GM18498 (cell line): ENCODE results near the gene NEBL.
"Not testable (repeated sequence)": the region's sequence is repeated elsewhere in the genome, so short reads cannot be mapped to it uniquely, and the experiment has no call there.

Source experiments
- ATAC-seq: cut with Tn5 transposase; IDR thresholded peaks from one replicate; pipeline ENCODE4 v1.9.1; 2021; ENCODE audit warnings: mild to moderate bottlenecking, moderate library complexity; ENCODE audit not compliant: unreplicated experiment

The NEBL gene, protein sequence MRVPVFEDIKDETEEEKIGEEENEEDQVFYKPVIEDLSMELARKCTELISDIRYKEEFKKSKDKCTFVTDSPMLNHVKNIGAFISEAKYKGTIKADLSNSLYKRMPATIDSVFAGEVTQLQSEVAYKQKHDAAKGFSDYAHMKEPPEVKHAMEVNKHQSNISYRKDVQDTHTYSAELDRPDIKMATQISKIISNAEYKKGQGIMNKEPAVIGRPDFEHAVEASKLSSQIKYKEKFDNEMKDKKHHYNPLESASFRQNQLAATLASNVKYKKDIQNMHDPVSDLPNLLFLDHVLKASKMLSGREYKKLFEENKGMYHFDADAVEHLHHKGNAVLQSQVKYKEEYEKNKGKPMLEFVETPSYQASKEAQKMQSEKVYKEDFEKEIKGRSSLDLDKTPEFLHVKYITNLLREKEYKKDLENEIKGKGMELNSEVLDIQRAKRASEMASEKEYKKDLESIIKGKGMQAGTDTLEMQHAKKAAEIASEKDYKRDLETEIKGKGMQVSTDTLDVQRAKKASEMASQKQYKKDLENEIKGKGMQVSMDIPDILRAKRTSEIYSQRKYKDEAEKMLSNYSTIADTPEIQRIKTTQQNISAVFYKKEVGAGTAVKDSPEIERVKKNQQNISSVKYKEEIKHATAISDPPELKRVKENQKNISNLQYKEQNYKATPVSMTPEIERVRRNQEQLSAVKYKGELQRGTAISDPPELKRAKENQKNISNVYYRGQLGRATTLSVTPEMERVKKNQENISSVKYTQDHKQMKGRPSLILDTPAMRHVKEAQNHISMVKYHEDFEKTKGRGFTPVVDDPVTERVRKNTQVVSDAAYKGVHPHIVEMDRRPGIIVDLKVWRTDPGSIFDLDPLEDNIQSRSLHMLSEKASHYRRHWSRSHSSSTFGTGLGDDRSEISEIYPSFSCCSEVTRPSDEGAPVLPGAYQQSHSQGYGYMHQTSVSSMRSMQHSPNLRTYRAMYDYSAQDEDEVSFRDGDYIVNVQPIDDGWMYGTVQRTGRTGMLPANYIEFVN

DNA sequence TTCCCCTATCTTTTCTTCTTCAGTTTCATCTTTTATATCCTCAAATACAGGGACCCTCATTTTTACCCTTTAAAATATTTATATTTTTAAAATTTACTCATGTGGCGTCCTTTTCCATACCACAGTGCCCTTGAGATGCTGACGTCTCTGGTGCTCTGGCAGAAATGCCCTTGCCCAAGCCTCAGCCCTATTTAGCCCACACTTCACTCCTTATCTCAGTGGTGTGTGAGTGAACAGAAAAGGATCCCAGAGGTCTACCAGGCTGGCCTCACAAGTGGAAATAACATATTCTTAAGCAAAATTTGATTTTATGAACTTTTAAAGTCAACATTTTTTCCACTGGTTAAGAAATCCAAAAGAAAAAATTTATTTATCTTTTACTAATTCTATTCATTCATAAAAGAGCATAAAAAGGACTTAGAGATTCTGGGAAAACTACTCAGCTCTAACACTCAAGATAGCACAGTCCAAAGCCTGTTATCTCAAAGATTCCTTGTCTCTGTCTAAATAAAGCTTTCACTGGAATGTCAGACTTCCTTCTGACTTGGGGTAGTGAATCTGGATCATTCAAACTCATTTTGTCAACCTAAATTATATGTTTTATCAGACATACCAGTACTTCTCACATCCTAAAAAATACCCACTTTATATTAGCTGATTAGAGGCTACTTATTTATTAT, at the start of gene NEBL:
NEBL (minus strand) TSS at position 166 of the 680 bp plus-strand sequence; CDS start at position 60, 106 bp downstream.
- no peak for ATAC-seq

- no peak for ATAC-seq
These were observed 48.6 kb upstream of the NEBL start for GRCh38 chr10:20945546-20946332.

GRCh38 chr10:20944789-20945502, 47.8 kb upstream of the NEBL start:
- ATAC-seq = no peak

DNA sequence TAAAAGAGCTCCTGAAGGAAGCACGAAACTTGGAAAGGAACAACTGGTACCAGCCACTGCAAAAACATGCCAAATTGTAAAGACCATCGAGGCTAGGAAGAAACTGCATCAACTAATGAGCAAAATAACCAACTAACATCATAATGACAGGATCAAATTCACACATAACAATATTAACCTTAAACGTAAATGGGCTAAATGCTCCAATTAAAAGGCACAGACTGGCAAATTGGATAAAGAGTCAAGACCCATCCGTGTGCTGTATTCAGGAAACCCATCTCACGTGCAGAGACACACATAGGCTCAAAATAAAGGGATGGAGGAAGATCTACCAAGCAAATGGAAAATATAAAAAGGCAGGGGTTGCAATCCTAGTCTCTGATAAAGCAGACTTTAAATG, 42.3 kb upstream of the NEBL start:
- ATAC-seq = not testable (repeated sequence)

GRCh38 chr10:20936396-20936795, 39.3 kb upstream of the NEBL start:
- no peak for ATAC-seq

DNA sequence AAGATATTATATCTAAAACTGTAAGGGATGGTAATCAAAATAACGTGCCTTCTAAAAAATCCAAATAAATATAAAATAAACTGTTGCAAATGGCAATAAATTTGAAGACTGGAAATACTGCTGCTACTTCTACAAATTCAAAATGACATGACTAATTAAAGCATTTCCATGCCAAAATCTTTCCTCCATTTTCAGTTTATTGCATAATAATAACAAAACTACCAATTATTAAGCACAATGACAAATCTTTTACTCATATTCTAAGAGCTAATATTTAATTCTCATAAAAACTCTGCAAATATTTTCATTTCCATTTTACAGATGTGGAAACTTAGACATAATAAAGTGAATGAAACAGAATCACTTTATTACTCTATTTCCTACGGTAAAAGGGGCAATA, 38.8 kb upstream of the NEBL start:
- no peak for ATAC-seq

- no peak for ATAC-seq
These were observed 38.2 kb upstream of the NEBL start for GRCh38 chr10:20935301-20935700.

DNA sequence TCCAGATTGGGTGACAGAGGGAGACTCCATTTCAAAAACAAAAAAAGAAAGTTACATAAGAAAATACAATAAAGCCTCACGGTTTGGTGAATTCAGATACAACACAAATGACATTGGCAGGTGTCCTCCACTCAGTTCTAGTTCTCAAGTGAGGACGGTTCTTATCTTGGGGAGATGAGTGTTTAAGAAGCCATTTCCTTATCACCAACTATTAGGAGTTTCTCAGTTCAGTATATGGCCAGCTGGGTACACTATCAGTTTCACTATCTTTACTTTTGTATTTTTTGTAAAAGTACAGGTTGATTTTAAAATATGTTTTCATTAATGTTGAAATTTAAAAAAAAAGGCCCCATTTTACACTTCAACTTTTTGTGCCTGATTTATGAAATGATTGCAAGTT, 36.6 kb upstream of the NEBL start:
- ATAC-seq = peak; percentile 50

GRCh38 chr10:20932606-20933126, 35.6 kb upstream of the NEBL start:
- ATAC-seq = no peak

DNA sequence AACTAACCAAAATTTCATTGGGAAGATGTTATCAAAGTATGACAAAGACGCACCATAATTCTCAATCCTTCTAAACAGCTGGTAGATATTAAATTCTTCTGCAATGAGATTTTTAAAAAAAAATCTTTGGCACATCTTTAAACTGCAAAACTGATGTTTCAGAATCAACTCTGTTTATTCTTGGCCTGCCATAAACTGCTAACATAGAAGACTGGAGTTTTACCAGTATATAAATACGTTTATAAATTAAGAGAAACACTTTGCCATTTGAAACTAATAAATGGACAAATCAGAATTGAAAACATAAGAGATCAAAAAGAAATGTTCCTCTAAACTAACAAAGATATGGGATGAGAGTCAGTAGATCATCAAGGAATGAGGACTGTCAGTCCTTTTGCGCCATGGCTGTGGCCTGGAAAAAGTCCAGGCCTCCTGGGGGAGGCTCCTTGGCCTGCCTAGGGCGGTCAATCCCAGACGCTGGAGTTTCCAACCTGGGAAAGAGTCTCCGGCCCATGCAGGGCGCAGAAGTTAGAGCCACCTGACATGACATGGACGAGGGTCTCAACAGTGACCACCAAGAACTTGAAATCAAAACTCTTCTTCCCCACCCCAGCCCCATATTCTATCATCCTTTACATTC, 34.2 kb upstream of the NEBL start:
- no peak for ATAC-seq

GRCh38 chr10:20927456-20927855, 30.3 kb upstream of the NEBL start:
- ATAC-seq = no peak

DNA sequence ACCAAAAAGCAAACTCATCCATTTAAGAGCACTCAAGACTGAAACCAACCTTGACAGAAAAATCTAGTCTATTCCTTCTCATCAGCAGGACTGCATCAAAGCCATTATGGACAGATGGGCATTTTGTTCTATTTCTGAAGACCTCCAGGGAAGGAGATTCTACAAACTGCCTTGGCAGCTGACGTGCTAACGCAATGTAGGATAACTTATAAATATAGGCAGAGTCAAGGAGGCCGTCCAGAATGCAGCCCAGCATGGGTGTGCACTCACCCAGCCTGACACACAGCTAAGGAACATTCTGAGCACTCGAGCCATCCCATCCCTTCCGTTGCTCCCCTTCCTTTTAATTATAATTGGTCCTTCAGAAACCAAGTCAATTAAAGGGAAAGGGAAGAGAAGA, 25.3 kb upstream of the NEBL start:
- no peak for ATAC-seq

DNA sequence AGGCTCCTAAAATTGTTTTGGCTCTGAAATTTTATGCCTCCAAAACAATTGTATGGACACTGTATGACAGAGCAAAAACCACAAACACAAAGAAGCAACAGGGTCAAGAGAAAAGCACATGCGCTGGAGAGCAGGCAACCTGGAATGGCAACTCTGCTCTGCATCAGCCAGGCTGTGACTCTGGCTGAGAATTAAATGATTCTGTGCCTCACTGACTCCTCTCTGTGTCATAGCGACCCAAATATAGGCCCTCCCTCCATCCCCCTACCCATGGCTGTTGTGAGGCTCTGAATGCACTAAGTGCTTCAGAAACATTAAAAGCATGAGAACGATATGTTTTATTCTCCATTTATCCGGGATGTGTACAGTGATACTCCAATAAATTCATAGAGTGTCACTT, 24.9 kb upstream of the NEBL start:
- no peak for ATAC-seq

DNA sequence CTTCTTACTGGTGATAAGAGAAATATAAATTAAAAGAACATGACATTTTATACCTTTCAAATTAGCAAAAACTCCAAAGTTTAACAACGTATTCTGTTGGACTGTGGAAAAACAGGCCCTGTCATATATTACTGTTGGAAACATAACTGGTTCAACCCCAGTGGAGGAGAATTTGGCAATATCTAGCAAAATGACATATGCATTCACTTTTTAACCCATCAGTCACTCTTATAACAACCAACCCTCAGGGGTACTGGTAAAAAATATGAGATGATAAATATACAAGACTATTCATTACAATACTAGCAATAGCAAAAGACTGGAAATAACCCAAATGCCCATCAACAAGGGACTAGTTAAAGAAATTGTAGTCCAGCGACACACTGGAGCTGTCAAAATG, 22.9 kb upstream of the NEBL start:
- ATAC-seq = no peak

GRCh38 chr10:20919481-20919880, 22.4 kb upstream of the NEBL start:
- ATAC-seq = no peak

- no peak for ATAC-seq
These were observed 19.9 kb upstream of the NEBL start for GRCh38 chr10:20916976-20917375.

- no peak for ATAC-seq
These were observed 15.9 kb upstream of the NEBL start for GRCh38 chr10:20912969-20913368.

DNA sequence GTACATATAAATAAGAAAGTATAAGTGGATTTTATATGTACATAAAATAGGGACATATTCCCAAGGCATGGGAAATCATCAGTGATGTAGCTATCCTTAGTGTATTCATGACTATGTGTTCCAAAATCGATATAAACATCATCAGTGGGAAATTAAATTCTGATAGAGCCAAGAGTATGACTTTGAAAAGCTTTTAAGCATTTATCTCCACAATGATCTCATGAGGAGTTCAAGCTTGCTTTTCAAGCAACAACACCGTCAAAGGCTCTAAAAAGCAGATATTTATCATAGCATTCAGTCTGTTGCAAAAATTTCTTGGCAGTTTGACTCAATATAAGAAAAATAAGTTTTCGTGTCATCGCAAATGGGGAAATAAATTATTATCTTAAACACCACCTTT, 14.5 kb upstream of the NEBL start:
- ATAC-seq = no peak

DNA sequence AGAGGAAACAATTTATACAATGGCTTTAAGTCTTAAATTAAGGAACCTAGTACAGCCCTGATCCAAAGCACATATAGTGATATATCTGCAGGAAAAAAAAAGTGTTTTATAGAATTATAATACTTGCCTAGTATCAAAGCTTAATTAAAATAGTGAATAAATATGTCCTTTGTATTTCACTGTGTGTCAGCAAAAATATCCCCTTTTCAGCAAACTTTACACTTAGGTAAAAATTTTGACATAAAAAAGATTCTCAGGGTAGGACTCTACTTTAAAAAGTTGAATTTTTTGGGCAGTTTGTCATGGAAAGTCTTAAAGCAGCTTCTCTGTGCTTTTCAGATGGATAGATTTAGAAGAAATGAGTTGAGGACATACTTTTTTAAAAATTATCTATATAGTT, 12.7 kb upstream of the NEBL start:
- no peak for ATAC-seq
